Measurements from ENCODE around the gene CTNNBL1.

GRCh38 chr20:37845878-37846277, 152.0 kb downstream of the CTNNBL1 start:
- no peak for TF ChIP-seq POLR2A (IDR thresholded peaks at IDR 0.05)
- no peak for TF ChIP-seq CTCF (IDR thresholded peaks at IDR 0.05)
